GM21528 (cell line): ENCODE results near the gene PMPCA.

Experiments
- ATAC-seq: cut with Tn5 transposase; IDR thresholded peaks from one replicate; pipeline ENCODE4 v1.9.1; 2021; ENCODE audit warnings: mild to moderate bottlenecking, moderate library complexity; ENCODE audit not compliant: unreplicated experiment, low FRiP score

PMPCA gene

DNA sequence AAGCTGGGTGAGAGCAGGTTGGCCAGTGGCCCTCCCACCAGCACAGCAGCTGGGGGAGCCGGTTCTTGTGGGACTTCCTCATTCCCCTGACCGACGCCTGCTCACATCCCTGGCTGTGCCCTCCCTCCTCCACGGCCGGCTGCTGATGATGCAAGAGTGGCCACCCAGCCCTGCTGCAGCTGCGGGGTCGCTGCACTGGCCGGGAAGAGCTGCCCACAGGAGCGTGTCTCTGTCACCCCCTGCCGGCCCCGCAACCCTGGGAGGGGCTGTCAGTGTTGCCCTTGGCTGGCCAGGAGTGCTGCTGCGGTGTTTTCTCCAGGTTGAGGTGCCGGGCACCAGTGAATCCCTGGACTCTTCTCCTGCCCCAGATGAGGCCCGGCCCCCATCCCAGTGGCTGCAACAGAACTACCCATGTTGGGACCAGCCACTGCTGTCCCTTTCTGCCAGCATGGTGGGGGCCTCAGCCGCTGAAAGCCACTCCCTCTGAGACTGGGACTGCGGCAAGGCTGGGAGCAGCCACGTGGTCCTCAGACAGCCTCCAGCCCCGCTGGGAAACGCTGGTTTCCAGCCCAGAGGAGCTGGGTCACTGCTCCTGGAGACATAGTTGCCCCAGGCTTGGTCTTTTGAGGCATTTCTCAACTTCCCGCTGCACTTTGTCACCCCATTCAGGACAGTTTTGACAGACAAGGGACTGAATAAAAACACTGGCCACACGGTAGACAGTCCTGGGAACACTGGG is 37.7 kb upstream of the PMPCA start:
- ATAC-seq = no peak

DNA sequence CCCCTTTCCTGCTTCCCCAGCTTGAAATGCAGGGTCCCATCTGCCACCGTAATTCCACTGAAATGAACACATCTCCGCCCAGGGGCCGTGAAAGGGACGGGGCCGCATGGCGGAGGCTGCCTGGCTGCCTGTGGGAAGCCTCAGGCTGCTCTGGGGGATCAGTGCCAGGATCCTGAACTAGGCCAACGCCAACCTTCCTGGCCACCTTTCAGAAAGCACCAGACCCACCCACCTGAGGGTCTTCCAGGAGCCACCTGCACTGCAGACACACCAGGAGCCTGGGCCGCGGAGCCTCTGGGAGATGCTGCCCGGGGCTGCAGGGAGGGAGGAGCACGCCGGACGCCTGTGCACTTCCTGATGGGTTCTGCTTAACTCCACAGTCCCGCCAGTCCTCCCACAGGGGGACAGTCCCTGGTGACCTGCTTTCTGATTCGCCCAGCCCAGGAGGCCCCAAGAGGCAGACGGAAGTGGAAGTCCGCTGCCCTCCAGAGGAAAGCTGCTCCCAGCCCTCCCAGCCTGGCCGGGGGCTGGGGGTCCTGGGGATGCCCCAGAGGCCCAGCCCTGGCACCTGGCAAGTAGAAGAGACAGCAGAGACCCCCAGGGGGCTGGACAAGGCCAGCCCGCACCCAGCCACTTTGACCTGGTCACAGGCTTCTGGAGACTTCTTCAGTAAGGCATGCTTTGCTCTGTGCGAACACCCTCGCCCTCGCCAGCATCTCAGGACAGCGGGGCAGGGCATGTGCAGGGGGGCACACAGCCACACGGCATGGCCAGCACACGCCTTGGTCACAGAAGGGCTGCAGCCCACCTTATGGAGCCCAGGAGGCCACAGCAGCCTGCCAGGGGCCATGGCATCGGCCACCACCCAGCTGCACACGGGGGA is 36.9 kb upstream of the PMPCA start, which contains the start of gene CARD9:
CARD9 (minus strand) TSS at position 370 of the 883 bp plus-strand sequence. CDS start 1,591 bp downstream, outside the sequence.
- no peak for ATAC-seq

DNA sequence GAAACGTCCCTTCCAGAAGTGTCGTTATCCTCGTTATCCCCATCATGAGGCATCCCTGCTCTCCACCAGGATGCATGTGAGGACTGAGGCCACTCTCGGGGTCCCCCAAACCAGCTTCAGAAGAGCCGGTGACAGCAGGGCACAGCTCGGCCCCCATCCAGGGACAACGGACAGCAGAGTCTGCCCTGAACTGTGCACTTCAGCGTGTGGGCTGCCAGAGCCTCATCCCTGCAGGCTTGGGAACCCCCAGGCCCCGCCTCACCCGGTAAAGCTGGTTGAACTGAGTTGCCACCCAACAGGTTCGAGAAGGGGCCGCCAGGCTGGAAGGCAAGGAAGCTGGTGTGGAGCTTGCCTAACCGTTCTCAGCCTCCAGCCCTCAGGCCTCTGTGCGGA is 36.3 kb upstream of the PMPCA start:
- no peak for ATAC-seq

GRCh38 chr9:136375096-136375495 is 35.4 kb upstream of the PMPCA start:
- no peak for ATAC-seq

- ATAC-seq = no peak
Measured at GRCh38 chr9:136376457-136376856, 34.0 kb upstream of the PMPCA start.

DNA sequence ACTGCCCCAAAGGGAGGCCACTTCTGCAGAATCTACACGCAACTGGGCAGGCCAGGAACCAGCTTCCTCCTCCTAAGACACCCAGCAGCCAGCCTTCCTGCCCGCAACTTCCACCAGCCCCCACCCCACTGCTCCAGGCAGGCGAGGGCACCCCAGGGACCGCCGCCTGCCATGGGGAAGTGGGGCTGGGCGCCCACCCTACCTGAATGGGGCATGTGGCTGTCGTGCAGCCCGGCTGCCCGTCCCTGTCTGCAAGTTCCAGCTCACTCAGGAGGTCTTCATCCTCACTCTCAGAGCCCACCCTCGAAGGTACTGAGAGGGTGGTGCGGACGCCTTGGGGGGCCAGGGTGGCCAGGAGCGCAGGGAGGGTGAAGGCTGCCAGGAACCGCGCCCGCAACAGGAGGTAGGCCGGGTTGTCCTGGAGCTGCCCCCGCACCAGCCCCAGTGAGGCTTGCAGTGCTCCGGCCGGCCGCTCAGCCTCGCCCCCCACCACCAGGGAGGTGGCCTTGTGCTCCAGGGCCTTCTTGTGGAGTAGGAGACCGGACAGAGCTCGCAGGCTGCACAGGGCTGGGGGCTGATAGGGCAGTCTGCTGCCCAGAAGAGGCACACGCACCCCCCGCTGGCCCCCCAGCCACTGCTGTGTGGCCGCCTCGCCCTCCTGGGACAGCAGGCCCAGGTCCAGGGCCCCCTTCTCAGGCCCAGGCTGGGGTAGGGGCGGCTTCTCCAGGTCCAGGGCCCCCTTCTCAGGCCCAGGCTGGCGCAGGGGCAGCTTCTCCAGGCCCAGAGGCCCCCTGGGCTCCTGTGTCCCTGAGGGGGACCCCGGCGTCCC is 32.9 kb upstream of the PMPCA start:
- no peak for ATAC-seq

DNA sequence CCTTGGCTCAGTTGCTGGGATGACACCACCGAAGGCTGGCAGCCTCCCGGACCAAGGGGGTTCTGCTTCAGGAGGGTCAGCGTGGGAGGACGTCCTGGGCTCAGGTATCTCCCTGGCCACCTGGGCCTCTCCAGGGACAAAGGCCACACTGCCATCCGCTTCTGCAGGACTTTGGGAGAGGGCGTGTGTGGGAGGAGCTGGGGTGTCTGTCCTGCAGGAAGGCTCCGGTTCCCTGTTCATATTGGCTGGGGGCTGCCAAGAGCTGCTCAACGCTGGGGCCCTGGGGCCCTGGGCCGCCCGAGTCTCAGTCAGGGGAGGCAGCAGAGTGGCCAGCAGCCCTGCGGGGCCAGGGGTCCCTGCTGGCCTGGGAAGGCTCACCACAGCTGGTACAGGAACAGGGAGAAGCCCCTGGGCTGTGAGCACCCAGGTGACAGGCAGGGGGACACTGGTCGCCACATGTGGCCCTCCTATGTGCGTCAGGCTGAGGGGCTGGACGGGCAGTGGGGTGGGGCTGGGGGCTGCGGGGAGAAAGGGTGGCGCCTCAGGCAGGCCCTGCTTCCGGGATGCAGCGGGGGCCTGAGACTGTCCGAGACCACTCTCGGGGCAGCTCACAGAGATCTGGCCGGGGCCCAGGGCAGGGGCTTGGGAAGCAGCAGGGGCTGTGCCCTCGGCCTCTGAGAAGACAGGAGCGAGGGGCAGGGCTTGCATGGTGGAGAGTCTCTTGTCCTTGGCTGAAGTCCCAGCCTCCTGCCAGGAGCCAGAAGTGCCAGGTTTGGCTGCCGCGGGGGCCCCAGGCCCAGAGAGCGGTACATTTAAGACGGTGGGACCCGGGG is 32.1 kb upstream of the PMPCA start:
- ATAC-seq = no peak

GRCh38 chr9:136379003-136379287 is 31.5 kb upstream of the PMPCA start:
- ATAC-seq = no peak

- ATAC-seq = no peak
Measured at GRCh38 chr9:136379401-136379800, 31.1 kb upstream of the PMPCA start.

DNA sequence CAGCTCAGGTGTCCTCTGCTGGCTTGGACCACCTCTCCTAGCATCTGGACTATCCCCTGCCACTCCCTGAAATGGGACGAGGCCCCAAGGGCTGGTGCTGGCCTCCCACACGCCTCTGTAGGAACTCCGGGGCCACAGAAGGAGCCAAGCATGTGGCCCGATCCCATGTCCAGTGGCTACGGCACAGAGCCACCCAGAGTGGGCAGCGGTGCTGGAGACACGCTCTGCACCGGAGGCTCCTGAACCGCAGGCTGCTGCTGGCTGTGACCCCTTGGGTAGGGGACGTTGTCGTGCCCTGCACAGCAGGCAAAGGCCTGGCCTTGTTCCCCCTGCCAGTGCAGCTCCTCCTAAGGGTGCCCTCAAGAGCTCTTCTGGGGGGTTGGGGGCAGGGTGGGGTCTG is 30.6 kb upstream of the PMPCA start:
- ATAC-seq = no peak

- ATAC-seq = no peak
Measured at GRCh38 chr9:136380381-136380780, 30.1 kb upstream of the PMPCA start.

GRCh38 chr9:136381311-136381710 is 29.1 kb upstream of the PMPCA start:
- ATAC-seq = no peak

DNA sequence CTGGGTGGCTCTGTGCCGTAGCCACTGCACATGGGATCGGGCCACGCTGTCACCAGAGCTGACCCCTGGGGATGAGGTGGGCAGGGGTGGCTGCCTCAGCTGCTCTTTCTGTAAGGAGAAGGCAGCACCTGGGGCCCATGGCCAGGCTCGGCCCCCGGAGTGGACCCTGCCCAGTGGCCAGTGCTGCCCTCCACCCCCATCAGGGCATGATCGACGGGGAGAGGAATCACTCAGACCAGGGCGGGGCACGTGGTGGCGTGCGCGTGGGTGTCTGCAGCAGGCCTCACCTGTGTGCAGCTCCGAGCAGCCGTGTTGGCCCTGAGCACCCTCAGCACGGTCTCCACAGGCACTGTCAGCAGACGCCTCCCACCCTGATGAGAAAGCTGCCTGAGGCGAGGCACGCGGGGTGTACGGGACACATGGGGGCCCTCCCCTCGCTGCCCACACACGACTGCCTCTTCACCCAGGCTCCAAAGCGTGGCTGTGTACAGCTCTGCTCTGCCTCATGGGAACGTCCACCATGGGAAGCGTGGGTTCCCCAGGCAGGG is 28.4 kb upstream of the PMPCA start:
- no peak for ATAC-seq

- ATAC-seq = no peak
Measured at GRCh38 chr9:136383436-136383835, 27.0 kb upstream of the PMPCA start.

DNA sequence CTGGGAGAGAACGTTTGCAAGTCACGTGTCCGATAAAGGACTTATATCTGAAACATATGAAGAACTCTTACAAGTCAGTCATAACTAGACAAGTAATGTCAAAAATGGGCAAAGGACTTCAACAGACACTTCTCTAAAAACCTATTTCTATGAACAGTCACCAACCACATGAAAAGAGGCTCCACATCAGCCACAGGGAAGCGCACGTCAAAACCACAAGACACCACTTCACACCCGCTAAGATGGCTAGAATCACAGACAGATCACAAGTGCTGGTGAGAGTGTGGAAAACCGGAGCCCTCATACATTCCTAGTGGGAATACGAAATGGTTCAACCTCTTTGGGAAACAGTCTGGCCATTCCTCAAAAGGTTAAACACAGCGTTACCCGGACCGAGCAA is 25.4 kb upstream of the PMPCA start:
- no peak for ATAC-seq

DNA sequence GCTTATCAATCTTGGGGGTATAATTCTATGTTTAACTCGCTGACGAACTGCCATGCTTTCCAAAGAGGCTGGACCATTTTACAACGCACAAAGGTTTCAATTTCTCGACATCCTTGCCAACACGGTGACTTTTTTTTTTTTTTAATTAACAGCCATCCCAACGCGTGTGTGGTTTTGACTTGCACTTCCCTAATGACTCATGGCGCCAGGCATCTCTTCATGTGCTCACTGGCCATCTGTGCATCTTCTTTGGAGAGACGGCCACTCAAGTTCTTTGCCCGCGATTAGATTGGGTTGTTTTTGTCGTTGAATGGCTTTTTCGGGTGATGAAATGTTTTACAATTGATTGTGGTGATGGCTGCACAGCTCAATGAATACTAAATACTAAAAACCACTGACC is 24.4 kb upstream of the PMPCA start:
- no peak for ATAC-seq

- ATAC-seq = no peak
Measured at GRCh38 chr9:136387217-136387616, 23.2 kb upstream of the PMPCA start.

DNA sequence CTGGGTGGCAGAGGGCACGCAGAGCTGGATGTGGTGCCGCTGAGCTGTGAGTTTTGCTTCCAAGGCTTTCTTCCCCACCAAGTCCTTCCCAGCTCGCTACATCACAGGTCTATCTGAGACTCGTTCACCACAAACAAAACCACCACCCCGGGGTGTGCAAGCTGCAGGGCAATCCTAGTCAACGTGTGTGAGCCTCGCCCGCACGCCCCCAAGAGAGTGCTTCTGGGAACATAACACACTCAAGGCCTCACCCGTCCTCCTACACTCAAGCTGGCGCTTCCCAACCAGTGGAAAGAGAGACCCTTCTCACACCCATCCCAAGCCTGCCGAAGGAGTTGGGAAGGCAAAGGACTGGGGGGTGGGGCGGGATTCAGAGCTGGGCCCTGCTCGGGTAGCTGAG is 21.1 kb upstream of the PMPCA start:
- ATAC-seq = no peak

- no peak for ATAC-seq
Measured at GRCh38 chr9:136391737-136392537, 18.5 kb upstream of the PMPCA start.
